Measurements from ENCODE around the gene DOCK2.
"Not testable (repeated sequence)": the region's sequence is repeated elsewhere in the genome, so short reads cannot be mapped to it uniquely, and the experiment has no call there.

The DOCK2 gene

DNA sequence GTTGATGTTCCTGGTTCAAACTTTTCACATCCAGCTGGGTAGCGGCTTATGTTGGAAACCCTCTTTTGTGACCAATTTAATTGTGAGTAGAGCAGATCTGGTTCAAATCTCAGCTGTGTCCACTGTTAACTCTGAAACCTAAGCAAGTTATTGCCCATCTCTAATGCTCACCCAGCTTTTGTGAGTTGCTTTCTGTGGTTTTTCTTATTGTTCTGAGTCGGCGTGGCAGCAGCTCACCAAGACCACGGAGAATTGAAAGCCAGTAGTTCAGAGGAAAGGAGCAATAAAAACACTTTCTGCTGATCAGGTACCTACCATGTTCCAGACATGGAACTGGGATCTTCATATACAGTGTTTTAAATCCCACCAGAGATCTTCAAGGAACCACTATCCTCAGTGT is 114.4 kb downstream of the DOCK2 start:
- Histone ChIP-seq H3K36me3 (ENCODE audit: insufficient read depth, low read length) (peaks cover 52% of the 10 kb centered on the region; the same call in 1 of the 2 replicates), H3K4me2 (ENCODE audit: low read depth, low read length, poor library complexity, severe bottlenecking) (peak overlapping the region; percentile 7), H3K9ac (ENCODE audit: low read depth, low read length, poor library complexity, severe bottlenecking) (no peak overlapping the region), H4K20me1 (ENCODE audit: insufficient read depth, low read length, poor library complexity, severe bottlenecking) (no peaks in the 10 kb centered on the region), H3K79me2 (ENCODE audit: insufficient read depth, low read length) (no peaks in the 10 kb centered on the region), H3K9me2 (replicated peaks; ENCODE audit: low read depth, low read length) (no peaks in the 10 kb centered on the region), H2AFZ (ENCODE audit: low read length) (no peak overlapping the region), H3K4me1 (ENCODE audit: insufficient read depth, low read length, poor library complexity, severe bottlenecking) (peaks cover 8% of the 10 kb centered on the region), H3K4me3 (ENCODE audit: low read length, poor library complexity, severe bottlenecking) (no peak overlapping the region), H3K9me3 (ENCODE audit: insufficient read depth, low read depth, low read length) (no peaks in the 10 kb centered on the region), H3K27me3 (ENCODE audit: insufficient read depth, low read length, poor library complexity, severe bottlenecking) (no peaks in the 10 kb centered on the region), H3F3A (ENCODE audit: low read depth) (no peaks in the 10 kb centered on the region)
- TF ChIP-seq EZH2phosphoT487 (IDR thresholded peaks at IDR 0.05; ENCODE audit: borderline replicate concordance), result no peak
- TF ChIP-seq, protein P1, sequence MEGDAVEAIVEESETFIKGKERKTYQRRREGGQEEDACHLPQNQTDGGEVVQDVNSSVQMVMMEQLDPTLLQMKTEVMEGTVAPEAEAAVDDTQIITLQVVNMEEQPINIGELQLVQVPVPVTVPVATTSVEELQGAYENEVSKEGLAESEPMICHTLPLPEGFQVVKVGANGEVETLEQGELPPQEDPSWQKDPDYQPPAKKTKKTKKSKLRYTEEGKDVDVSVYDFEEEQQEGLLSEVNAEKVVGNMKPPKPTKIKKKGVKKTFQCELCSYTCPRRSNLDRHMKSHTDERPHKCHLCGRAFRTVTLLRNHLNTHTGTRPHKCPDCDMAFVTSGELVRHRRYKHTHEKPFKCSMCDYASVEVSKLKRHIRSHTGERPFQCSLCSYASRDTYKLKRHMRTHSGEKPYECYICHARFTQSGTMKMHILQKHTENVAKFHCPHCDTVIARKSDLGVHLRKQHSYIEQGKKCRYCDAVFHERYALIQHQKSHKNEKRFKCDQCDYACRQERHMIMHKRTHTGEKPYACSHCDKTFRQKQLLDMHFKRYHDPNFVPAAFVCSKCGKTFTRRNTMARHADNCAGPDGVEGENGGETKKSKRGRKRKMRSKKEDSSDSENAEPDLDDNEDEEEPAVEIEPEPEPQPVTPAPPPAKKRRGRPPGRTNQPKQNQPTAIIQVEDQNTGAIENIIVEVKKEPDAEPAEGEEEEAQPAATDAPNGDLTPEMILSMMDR (conservative IDR thresholded peaks at IDR 0.05; ENCODE audit: low read length), result no peak

DNA sequence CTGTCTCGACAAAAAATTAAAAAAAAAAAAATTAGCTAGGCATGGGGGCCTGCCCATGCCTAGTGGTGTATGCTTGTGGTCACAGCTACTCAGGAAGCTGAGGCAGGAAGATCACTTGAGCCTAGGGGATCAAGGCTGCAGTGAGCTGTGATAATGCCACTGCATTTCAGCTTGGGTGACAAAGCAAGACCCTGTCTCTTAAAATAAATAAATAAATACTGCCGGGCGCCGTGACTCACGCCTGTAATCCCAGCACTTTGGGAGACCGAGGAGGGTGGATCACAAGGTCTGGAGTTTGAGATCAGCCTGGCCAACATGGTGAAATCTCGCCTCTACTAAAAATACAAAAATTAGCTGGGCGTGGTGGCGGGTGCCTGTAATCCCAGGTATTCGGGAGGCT is 115.5 kb downstream of the DOCK2 start:
- Histone ChIP-seq H3K4me2 (ENCODE audit: low read depth, low read length, poor library complexity, severe bottlenecking) (peak overlapping the region; percentile 7), H3K36me3 (ENCODE audit: insufficient read depth, low read length) (peaks cover 48% of the 10 kb centered on the region; the same call in 1 of the 2 replicates)
- not testable (repeated sequence) for H3K4me1 ChIP-seq (ENCODE audit: insufficient read depth, low read length, poor library complexity, severe bottlenecking); H3K4me3 ChIP-seq (ENCODE audit: low read length, poor library complexity, severe bottlenecking); H4K20me1 ChIP-seq (ENCODE audit: insufficient read depth, low read length, poor library complexity, severe bottlenecking); H3K27me3 ChIP-seq (ENCODE audit: insufficient read depth, low read length, poor library complexity, severe bottlenecking); H3K9me2 ChIP-seq (replicated peaks; ENCODE audit: low read depth, low read length); H3K9ac ChIP-seq (ENCODE audit: low read depth, low read length, poor library complexity, severe bottlenecking); H3F3A ChIP-seq (ENCODE audit: low read depth); H2AFZ ChIP-seq (ENCODE audit: low read length); H3K79me2 ChIP-seq (ENCODE audit: insufficient read depth, low read length); H3K9me3 ChIP-seq (ENCODE audit: insufficient read depth, low read depth, low read length)

DNA sequence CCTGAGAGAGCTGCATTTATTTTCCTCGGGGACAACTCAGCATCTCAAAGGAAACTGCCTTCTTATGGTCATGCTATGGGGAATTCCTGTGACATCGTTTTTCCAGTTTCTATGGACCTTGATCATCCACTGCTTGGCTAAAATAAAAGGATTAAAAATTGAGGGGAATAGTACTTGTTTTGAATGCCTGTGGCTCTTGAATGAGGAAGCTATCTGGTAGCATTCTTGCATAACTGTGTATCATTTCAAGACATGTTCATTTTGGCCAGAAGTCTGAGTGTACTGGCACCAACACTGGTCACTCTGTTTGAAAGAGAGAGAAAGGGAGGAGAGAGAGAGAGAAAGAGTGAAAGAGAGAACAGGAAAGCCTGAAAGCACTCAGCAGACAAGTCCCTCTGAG is 116.7 kb downstream of the DOCK2 start:
- Histone ChIP-seq H3K9me3 (ENCODE audit: insufficient read depth, low read depth, low read length) (no peaks in the 10 kb centered on the region), H3K4me2 (ENCODE audit: low read depth, low read length, poor library complexity, severe bottlenecking) (no peak overlapping the region), H3K4me1 (ENCODE audit: insufficient read depth, low read length, poor library complexity, severe bottlenecking) (peaks cover 8% of the 10 kb centered on the region), H3K9me2 (replicated peaks; ENCODE audit: low read depth, low read length) (no peaks in the 10 kb centered on the region), H3K27me3 (ENCODE audit: insufficient read depth, low read length, poor library complexity, severe bottlenecking) (no peaks in the 10 kb centered on the region), H3K79me2 (ENCODE audit: insufficient read depth, low read length) (no peaks in the 10 kb centered on the region), H2AFZ (ENCODE audit: low read length) (no peak overlapping the region), H3K9ac (ENCODE audit: low read depth, low read length, poor library complexity, severe bottlenecking) (no peak overlapping the region), H3K36me3 (ENCODE audit: insufficient read depth, low read length) (peaks cover 36% of the 10 kb centered on the region; the same call in 1 of the 2 replicates), H4K20me1 (ENCODE audit: insufficient read depth, low read length, poor library complexity, severe bottlenecking) (no peaks in the 10 kb centered on the region), H3F3A (ENCODE audit: low read depth) (no peaks in the 10 kb centered on the region), H3K4me3 (ENCODE audit: low read length, poor library complexity, severe bottlenecking) (no peak overlapping the region)
- TF ChIP-seq EZH2phosphoT487 (IDR thresholded peaks at IDR 0.05; ENCODE audit: borderline replicate concordance), result no peak

DNA sequence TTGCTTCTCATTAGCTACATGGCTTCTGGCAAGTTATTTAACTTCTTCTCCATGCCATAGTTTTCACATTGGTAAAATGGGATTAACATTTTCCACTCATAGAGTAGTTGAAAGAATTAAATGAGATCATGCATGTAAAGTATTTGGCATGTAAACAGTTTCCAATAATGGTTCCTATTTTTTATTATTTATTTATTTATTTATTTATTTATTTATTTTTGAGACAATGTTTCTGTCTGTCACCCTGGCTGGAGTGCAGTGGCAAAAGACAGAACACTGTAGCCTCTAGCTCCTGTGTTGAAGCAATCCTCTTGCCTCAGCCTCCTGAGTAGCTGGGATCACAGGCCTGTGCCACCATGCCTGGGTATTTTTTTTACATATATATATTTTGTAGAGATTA is 117.7 kb downstream of the DOCK2 start:
- Histone ChIP-seq H3K27me3 (ENCODE audit: insufficient read depth, low read length, poor library complexity, severe bottlenecking) (no peaks in the 10 kb centered on the region), H3K79me2 (ENCODE audit: insufficient read depth, low read length) (no peaks in the 10 kb centered on the region), H3F3A (ENCODE audit: low read depth) (no peaks in the 10 kb centered on the region), H3K9ac (ENCODE audit: low read depth, low read length, poor library complexity, severe bottlenecking) (no peak overlapping the region), H3K9me3 (ENCODE audit: insufficient read depth, low read depth, low read length) (no peaks in the 10 kb centered on the region), H2AFZ (ENCODE audit: low read length) (no peak overlapping the region), H3K4me3 (ENCODE audit: low read length, poor library complexity, severe bottlenecking) (no peak overlapping the region), H3K36me3 (ENCODE audit: insufficient read depth, low read length) (peaks cover 31% of the 10 kb centered on the region; the same call in 1 of the 2 replicates), H4K20me1 (ENCODE audit: insufficient read depth, low read length, poor library complexity, severe bottlenecking) (no peaks in the 10 kb centered on the region), H3K4me2 (ENCODE audit: low read depth, low read length, poor library complexity, severe bottlenecking) (no peak overlapping the region), H3K4me1 (ENCODE audit: insufficient read depth, low read length, poor library complexity, severe bottlenecking) (peaks cover 8% of the 10 kb centered on the region), H3K9me2 (replicated peaks; ENCODE audit: low read depth, low read length) (no peaks in the 10 kb centered on the region)
- TF ChIP-seq, protein P1 (conservative IDR thresholded peaks at IDR 0.05; ENCODE audit: low read length), result no peak

Measured in Loucy (cell line).